Osteoblast (primary cell): ENCODE measurements around the gene SMCO2. TPM values are rescaled to one million over a fixed set of nuclear protein-coding genes. Genes with fewer than 3 reads are reported as not detected.

Experiments used
- DNase-seq: peaks from one replicate; pipeline ENCODE4 v3.0.0; 2011; ENCODE audit warnings: low spot score, mixed read lengths; ENCODE audit not compliant: insufficient read length; ENCODE audit errors: missing footprints
- H2AFZ ChIP-seq: 2 replicates; pipeline ENCODE4 v1.6.0; 2011; ENCODE audit warnings: mild to moderate bottlenecking, low read length
- H3K27ac ChIP-seq: 2 replicates; pipeline ENCODE4 v1.5.1; 2011; ENCODE audit warnings: mild to moderate bottlenecking, low read depth, low read length, moderate library complexity
- H3K27me3 ChIP-seq: 2 replicates; pipeline ENCODE4 v1.6.0; 2012; ENCODE audit warnings: mild to moderate bottlenecking, control low read depth, inconsistent platforms, low read length, moderate library complexity; ENCODE audit not compliant: insufficient read depth
- H3K36me3 ChIP-seq: 2 replicates; pipeline ENCODE4 v1.5.1; 2011; ENCODE audit warnings: mild to moderate bottlenecking, low read length, control low read depth, moderate library complexity; ENCODE audit not compliant: insufficient read depth
- H3K4me1 ChIP-seq: 2 replicates; pipeline ENCODE4 v1.5.1; 2011; ENCODE audit warnings: mild to moderate bottlenecking, low read length, control low read depth, moderate library complexity; ENCODE audit not compliant: insufficient read depth
- H3K4me2 ChIP-seq: 2 replicates; pipeline ENCODE4 v1.6.0; 2011; ENCODE audit warnings: mild to moderate bottlenecking, low read length; ENCODE audit not compliant: insufficient read depth
- H3K4me3 ChIP-seq: fragments of 200-600 bp; sonication (generic); 3 replicates; pipeline ENCODE4 v1.5.1; 2012; ENCODE audit warnings: mild to moderate bottlenecking, low read length, inconsistent platforms; ENCODE audit not compliant: insufficient read depth
- H3K79me2 ChIP-seq: 2 replicates; pipeline ENCODE4 v1.6.0; 2012; ENCODE audit warnings: mild to moderate bottlenecking, low read length, control low read depth, inconsistent platforms; ENCODE audit not compliant: insufficient read depth
- H3K9me3 ChIP-seq: 2 replicates; pipeline ENCODE4 v1.5.1; 2011; ENCODE audit warnings: low read depth, low read length, control low read depth
- H4K20me1 ChIP-seq: 2 replicates; pipeline ENCODE4 v1.6.0; 2012; ENCODE audit warnings: mild to moderate bottlenecking, low read length, control low read depth; ENCODE audit not compliant: insufficient read depth
- total RNA-seq: library from RNA; depleted of rRNA; stranded (reverse); fragments of >200 nt; gene quantifications from 2 replicates; pipeline ENCODE4 v1.2.3, GENCODE V29; 2012
- TF ChIP-seq, protein P1 (sequence below): IDR thresholded peaks from 2 replicates; pipeline ENCODE4 v1.5.1; 2011; ENCODE audit warnings: mild to moderate bottlenecking, low read depth, low read length, moderate library complexity; ENCODE audit errors: extremely low read depth

Gene SMCO2
- total RNA-seq, 1 donor, result 0.72 TPM

DNA sequence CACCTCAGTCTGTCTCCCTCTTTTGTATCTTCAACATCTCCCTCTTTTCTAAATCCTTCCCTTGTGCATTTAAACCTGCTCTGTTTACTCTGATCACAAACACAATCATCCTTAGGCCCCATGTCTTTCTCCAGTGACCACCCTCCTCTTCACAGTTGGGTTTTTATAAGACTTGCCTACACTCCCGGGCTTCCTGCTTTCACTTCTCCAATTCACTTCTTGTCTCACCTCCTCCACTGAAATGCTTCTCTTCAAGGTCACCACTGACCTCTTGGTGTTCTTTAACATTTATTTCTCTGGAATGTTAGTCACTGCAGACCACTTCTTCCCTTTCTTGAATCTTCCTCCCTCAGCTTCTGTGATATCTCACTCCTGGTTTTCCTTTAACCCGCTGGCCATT is 8.7 kb upstream of the SMCO2 start:
- no peak for DNase-seq
- Histone ChIP-seq H3K4me3 (no peak overlapping the region), H4K20me1 (no peaks in the 10 kb centered on the region), H3K4me2 (no peak overlapping the region), H3K27me3 (no peaks in the 10 kb centered on the region), H3K79me2 (no peaks in the 10 kb centered on the region), H3K9me3 (no peaks in the 10 kb centered on the region), H3K27ac (no peak overlapping the region), H3K4me1 (peaks cover 9% of the 10 kb centered on the region), H2AFZ (no peak overlapping the region), H3K36me3 (no peaks in the 10 kb centered on the region)
- TF ChIP-seq, protein P1, sequence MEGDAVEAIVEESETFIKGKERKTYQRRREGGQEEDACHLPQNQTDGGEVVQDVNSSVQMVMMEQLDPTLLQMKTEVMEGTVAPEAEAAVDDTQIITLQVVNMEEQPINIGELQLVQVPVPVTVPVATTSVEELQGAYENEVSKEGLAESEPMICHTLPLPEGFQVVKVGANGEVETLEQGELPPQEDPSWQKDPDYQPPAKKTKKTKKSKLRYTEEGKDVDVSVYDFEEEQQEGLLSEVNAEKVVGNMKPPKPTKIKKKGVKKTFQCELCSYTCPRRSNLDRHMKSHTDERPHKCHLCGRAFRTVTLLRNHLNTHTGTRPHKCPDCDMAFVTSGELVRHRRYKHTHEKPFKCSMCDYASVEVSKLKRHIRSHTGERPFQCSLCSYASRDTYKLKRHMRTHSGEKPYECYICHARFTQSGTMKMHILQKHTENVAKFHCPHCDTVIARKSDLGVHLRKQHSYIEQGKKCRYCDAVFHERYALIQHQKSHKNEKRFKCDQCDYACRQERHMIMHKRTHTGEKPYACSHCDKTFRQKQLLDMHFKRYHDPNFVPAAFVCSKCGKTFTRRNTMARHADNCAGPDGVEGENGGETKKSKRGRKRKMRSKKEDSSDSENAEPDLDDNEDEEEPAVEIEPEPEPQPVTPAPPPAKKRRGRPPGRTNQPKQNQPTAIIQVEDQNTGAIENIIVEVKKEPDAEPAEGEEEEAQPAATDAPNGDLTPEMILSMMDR, result no peak

- no peak for DNase-seq
- Histone ChIP-seq H3K27me3 (no peaks in the 10 kb centered on the region), H4K20me1 (no peaks in the 10 kb centered on the region), H3K9me3 (peaks cover 4% of the 10 kb centered on the region), H3K36me3 (no peaks in the 10 kb centered on the region), H3K4me3 (no peak overlapping the region), H3K79me2 (no peaks in the 10 kb centered on the region), H3K4me2 (no peak overlapping the region), H2AFZ (no peak overlapping the region), H3K27ac (no peak overlapping the region), H3K4me1 (no peaks in the 10 kb centered on the region)
- TF ChIP-seq, protein P1, result no peak
Observed at GRCh38 chr12:27447761-27448160, 1.2 kb downstream of the SMCO2 start.

- peaks cover 4% of the 10 kb centered on the region for H3K9me3 ChIP-seq
- H2AFZ ChIP-seq, result no peak overlapping the region
- H3K36me3 ChIP-seq, result no peaks in the 10 kb centered on the region
- H4K20me1 ChIP-seq, result no peaks in the 10 kb centered on the region
- no peaks in the 10 kb centered on the region for H3K79me2 ChIP-seq
- no peaks in the 10 kb centered on the region for H3K27me3 ChIP-seq
- H3K27ac ChIP-seq, result no peak overlapping the region
- H3K4me1 ChIP-seq, result no peaks in the 10 kb centered on the region
- no peak overlapping the region for H3K4me2 ChIP-seq
- no peak overlapping the region for H3K4me3 ChIP-seq
- no peak for DNase-seq
- TF ChIP-seq, protein P1, result no peak
Observed at GRCh38 chr12:27449026-27449425, 2.5 kb downstream of the SMCO2 start.

DNA sequence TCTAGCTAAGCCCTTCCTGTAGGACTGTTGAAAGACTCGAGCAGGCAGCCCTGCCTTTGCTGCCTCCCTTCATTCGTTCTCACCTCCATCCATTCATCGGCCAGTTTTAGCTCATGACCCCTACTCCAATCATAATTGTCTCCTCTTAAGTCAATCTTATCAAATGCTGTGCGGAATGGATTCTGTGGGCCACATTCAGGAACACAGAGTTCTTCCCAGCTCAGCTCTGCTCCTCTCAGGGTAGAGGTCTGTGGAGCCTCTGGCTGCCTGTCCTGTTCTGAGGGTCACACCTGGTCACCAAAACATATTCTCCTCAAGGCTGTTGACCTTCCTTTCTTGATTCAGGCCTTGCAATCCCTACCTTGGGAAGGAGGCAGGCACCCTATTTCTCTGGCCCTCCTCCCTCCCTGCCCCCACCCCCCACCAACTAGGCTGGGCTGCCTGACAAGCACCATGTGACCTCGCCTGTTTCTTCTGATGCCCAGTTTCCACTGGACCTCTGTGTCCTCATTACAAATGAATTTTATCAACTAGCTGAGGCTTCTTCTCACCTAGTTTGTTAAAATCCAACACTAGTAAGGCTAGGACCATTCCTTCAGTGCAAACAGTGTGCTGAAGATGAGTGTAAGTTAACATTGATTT is 3.5 kb downstream of the SMCO2 start:
- no peak overlapping the region for H3K4me2 ChIP-seq
- TF ChIP-seq, protein P1, result no peak
- no peaks in the 10 kb centered on the region for H3K27me3 ChIP-seq
- DNase-seq, result no peak
- peaks cover 4% of the 10 kb centered on the region for H3K9me3 ChIP-seq
- no peaks in the 10 kb centered on the region for H3K4me1 ChIP-seq
- no peak overlapping the region for H3K27ac ChIP-seq
- H3K79me2 ChIP-seq, result no peaks in the 10 kb centered on the region
- H4K20me1 ChIP-seq, result no peaks in the 10 kb centered on the region
- H3K36me3 ChIP-seq, result no peaks in the 10 kb centered on the region
- H2AFZ ChIP-seq, result no peak overlapping the region
- no peak overlapping the region for H3K4me3 ChIP-seq
